ENCODE data around the gene ASPG.

ASPG gene

DNA sequence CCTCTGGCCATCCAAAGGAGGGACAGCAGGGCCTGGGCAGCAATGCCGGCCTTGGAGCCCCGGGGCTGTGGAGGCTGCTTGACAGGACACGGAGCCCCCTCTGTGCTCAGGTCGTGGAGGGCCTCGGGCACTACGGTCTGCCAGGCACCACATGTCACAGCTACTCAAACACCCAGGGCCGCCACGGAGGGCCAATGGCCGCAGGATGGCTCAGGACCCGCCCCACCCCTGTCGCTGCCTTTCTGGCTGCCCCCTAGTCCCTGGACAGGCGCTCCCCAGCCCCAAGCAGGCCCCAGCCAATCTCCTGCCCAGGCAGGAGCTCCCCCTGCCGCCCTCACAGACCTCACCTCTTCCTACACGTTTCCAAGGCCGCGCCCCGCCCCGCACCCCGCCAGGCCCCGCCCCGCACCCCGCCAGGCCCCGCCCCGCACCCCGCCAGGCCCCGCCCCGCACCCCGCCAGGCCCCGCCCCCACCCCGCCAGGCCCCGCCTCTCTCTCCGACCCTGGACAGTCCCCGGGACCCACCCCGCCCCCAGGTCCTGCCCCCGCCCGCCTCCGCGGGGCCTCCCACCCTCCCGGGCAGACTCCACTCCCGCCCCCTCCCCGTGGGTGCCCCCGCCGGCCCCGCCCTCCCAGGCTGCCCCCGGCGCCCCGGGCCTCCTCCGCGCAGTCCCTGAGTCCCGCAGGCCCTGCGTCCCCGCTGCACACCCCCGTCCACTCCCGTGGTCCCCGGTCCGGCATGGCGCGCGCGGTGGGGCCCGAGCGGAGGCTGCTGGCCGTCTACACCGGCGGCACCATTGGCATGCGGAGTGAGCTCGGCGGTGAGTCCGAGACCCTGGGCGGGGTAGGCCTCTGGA lies at the start of gene ASPG:
Gene ASPG (plus strand): TSS at position 669 of the 857 bp plus-strand sequence. CDS start 71 bp downstream, at position 740.
- DNase-seq = no peak

DNA sequence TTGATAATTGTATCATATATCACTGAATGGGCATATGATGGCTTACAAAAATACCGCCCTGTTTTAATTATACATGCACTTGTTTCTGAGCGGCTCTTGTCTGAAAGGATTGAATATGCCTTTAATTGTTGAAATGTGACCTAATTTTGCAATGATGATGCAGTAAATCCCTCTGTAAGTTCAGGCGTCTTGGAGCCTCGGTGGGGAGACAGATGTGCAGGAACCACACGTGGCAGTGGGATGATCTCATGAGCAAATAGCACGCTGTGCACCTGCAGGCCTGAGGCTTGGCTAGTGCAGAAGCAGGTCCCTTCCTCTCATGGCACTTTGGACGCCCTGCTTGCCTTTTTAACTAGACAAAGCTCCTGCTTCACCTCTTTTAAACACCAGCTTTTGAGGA lies 49.3 kb upstream of the ASPG start:
- DNase-seq = no peak

DNA sequence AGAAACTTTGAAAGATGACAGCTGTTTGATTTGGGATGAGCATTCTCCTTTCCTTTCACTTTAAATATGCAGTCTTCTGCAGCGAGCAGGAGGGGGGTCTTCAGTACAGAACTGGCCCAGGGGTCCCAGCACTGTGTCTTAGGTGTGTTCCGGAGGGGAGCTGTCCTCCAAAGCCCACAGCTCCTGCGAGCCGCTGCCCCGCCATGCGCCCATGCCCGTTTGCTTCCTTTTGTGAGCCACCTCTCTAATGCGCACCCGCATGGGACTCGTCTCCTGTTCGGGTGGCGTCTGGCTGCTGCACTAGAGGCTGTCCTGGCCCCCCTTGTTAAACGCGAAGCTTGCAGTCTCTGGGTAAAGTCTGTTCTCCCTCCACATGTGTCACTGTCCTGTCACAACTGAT lies 48.4 kb upstream of the ASPG start:
- DNase-seq = no peak

DNA sequence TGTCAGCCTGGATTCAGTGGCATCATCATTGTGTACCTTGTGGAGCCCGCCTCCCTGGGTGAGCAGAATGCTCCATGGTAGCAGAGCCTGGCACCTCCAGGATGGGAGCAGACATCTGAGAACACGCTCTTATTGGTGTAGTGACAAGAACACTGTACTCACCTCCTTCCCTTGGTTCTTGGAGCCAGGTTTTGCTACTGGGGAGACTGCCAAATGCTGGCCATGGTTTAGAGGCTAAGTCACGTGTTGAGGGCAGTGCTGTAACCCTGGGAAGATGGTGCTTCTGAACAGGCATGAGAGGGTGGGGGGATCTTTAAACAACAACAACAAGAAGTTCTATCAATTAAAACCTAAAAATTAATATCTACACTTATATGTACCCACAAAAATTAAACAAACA lies 47.6 kb upstream of the ASPG start:
- no peak for DNase-seq

DNA sequence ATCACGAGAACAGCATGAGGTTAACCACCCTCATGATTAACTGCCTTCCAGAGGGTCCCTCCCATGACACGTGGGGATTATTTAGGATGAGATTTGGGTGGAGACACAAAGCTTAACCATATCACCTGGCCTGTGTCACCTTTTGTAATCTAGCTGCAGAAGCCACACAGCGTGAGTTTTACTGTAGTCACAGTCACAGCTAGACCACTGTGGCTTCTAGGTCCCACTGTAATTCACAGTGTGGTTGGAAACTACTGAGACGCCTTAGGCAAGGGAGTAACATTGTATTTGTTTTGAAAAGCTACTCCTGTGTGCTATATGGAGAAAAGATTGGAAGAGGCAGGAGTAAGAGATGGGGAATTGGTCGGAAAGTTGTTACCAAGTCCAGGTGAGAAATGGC lies 46.3 kb upstream of the ASPG start:
- DNase-seq = no peak

DNA sequence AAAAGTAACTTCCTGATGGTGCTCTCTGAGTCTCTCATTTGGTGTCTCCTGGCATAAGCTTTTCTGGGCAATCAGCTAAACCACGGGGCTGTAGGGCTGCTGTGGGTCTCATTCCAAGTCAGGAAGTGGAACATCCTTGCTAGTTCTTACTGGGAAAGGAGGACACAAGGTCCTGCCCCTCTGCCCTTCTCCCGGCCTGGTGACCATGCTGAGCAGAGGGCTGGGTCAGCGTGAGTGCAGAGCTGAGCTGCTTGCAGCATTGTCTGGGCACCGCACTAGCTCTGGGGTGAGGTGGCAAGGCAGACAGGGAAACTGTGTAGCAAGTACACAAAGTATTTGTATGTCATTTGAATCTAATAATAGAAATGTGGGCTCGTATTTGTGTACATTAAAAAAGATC lies 45.0 kb upstream of the ASPG start:
- DNase-seq = no peak

DNA sequence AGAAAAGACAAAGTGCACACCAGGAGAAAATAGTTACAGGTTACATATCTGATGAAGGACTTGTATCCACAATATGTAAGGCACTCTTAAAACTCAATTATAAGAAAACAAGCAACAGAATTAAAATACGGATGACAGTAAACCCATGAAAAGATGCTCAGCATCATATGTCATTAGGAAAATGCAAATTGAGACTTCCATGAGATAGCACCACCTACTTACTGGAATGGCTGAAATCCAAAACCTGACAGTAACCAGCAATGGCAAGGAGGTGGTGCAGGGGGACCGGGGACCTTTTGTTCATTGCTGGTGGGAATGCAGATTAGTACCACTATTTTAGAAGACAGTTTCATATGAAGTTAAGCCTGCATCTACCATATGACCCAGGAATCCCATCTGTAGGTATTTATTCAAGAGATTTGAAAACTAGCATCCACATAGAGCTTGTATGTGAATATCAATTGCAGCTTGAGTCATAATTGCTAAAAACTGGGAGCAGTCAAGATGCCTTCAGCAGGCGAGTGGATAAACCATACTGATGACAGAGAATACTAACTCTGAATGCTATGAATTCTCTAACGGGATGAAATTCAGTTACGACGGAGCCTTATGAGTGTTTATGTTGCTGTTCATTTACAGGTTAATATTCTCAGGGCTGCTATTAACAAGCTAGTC lies 43.9 kb upstream of the ASPG start:
- DNase-seq = no peak

DNA sequence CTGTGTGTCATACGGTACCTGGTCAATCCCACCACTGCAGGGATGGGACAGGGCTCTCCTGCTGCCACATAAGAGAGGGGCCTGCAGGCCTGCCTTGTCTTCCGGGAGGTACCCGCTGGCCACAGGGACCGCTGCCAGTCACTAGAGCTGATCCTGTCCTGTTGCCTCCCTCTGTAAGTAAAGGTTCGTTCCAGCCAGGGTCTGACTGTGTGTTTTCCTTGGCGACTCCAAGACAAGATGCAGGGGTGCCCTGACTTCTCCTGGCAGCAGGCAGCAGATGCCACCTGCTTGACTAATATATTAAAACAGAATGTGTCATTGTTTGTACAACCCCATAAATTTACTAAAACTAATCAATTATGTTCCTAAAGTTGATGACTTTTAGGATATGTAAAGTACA lies 41.5 kb upstream of the ASPG start:
- no peak for DNase-seq

DNA sequence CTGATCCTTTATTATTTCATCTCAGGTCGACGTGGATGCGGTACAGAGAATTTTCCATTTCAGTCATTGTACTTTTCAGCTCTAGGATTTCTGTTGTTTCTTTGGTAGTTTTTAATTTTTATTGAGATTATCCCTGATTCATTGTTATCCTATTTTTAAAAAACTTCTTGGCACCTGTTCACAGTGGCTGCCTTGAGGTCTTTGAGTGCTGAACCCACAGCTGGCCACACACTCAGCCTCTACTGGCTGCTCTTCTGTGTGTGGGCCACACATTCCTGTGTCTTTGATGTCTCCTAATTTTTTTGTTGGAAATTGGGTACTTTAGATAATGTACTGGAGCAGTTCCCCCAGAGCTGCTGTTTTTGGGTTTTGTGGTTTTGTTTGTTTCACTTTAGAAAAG lies 37.7 kb upstream of the ASPG start:
- DNase-seq = no peak

DNA sequence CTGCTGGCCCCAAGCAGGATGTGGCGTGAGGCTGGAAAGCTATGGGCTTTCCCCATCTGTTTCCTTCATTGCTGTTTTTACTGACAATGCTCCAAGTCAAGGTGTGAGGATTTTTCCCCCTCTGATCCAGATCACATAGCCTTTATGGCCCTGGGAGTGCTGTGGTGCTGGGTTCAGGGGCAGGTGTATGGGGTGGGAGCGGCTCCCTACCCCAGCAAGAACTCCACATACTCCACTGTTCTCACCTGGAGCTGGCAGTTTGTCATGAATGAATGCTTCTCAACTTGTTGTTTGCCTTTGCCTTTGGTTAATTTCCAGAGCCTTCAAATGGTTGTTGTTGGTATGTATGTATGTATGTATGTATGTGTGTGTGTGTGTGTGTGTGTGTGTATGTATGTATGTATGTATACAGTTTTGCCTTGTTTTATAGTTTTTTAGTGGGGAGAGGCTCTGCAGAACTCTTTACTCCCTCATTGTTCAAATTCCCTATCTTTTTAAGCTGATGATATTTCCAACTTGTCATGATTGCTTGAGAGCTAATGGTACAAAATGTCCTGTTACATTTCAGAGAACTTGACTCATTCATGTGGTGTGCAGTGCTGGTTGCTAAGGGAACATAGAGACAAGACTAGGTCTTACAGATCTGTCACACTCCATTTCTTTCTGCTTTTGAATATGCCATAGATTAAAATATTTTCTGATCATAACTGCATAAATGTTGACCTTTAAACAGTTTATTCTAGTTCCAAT lies 36.6 kb upstream of the ASPG start:
- no peak for DNase-seq

DNA sequence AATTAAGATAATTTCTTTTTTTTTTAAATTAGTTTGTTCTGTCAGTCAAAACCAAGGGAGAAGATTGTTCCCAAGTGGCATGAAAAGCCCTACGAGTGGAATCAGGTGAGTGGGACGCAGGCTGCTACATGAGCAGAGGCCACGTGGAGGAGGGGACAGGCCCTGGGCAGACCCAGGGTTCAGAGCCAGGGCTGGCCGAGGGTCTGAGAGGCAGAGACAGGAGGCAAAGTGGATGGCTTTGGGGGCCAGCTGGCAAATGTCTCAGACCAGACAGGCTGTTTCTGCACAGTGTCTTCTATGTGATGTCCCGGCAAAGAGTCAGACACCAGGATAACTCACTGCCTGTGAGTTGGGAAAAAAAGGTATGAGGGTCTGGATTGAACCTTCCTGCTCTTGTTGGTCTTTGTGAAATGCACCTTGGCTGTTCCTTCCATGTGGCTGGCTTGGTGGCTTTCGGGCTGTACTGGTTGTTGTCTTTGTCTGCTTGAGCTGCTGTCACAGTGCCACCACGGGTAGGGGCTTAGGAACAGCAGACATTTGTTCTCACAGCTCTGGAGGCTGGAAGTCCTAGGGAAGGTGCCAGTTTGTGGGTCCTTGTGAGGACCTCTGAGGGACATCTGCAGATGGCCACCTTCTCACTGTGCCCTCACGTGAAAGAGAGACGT lies 35.8 kb upstream of the ASPG start:
- no peak for DNase-seq

DNA sequence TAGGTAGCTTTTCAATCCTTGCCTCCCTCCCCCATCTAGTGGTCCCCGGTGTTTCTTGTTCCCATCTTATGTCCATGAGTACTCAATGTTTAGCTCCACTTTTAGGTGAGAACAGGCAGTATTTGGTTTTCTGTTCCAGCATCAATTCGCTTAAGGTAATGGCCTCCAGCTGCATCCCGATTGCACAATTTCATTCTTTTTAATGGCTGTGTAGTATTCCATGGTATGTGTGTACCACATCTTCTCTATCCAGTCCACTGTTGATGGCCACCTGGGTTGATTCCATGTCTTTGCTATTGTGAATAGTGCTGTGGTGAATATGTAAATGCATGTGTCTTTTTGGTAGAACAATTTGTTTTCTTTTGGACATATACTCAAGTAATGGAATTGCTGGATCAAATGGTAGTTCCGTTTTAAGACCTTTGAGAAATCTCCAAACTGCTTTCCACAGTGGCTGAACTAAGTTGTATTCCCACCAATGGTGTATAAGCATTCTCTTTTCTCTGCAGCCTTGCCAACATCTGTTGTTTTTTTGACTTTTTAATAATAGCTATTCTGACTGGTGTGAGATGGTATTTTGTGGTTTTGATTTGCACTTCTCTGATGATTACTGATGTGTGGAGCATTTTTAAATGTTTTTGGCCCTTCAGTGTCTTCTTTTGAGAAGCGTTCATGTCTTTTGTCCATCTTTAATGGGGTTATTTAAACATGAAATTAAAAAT lies 34.2 kb upstream of the ASPG start:
- no peak for DNase-seq

DNA sequence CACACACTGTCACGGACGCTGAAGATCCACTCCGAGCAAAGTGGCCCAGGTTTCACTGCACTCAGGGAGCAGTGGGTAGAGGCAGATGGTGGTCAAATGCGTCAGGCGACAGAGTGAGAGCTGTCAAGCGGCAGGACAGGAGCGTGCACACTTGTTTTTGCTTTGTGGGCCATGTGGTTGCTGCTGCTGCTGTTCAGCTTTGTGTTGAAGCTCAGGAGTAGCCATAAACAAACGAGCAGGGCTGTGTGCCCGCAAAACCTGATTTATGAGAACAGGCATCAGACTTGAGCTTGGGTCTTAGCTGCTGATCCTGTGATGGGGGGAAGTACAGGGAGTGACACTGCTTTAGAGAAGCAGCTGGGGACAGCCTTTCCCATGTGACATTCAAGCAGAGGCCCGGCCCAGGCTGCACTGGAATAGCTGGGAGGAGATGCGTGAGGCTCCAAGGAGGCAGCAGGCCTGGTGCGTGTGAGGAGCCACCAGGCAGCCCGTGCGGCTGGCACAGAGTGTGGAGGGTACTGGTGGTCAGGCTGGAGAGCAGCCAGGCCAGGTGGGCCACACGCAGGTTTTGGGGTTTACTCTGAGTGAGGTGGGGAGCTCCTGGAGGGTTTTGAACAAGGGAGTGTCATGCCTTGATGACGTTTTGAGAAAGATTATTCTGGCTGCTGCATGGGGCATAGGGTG lies 31.1 kb upstream of the ASPG start:
- DNase-seq = no peak

DNA sequence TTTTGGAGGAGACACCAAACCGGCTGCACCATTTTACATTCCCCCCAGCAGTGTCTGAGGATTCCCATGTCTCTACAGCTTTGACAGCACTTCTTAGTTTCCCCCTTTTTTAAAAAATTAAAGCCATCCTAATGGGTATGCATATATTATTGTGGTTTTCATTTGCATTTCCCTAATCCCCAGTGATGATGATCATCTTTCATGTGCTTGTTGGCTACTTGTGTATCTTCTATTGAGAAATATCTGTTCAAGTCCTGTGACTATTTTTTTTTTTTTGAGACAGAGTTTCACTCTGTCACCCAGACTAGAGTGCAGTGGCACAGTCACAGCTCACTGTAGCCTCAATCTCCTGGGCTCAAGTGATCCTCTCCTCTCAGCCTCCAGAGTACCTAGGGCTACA lies 23.2 kb upstream of the ASPG start:
- DNase-seq = no peak

DNA sequence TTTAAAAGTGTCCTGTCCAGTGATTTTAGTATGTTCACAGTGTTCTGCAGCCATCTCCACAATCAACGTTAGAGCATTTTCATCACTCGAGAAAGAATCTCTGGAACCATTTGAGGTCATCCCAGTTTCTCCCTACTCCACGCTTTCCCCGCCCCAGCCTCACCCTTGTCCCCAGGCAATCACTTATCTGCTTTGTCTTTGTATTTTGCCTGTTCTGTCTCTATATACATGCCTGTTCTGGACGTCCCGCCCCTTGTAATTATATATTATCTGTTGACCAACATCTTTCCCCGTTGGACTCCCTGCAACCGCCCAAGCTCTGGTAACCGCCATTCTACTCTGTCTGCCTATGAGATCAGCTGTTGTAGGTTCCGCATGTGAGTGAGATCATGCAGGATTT lies 21.5 kb upstream of the ASPG start:
- no peak for DNase-seq

DNA sequence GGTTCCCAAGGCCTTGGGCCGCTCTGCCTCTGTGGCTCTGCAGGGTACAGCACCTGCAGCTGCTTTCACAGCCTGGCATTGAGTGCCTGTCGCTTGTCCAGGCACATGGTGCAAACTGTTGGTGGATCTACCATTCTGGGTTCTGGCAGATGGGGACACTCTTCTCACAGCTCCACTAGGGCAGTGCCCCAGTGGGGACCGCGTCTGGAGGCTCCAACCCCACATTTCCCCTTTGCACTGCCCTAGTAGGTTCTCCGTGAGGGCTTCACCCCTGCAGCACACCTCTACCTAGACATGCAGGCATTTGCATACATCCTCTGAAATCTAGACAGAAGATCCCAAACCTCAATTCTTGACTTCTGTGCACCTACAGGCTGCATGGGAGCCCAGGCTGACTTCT lies 19.2 kb upstream of the ASPG start:
- no peak for DNase-seq

DNA sequence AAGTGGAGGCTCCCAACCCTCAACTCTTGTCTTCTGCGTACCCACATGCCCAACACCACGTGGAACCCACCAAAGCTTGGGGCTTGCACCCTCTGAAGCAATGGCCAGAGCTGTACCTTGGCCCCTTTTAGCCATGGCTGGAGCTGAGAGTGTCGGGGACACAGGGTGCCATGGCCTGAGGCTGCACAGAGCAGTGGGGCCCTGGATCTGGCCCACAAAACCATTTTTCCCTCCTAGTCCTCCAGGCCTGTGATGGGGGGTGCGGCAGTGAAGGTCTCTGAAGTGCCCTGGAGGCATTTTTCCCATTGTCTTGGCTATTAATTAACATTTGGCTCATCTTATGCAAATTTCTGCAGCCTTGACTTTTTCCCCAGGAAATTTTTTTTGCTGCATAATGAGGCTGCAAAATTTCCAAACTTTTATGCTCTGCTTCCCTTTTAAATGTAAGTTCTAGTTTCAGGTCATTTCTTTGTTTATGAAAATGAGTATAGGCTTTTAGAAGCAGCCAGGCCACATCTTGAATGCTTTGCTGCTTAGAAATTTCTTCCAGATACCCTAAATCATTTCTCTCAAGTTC lies 18.7 kb upstream of the ASPG start:
- no peak for DNase-seq

DNA sequence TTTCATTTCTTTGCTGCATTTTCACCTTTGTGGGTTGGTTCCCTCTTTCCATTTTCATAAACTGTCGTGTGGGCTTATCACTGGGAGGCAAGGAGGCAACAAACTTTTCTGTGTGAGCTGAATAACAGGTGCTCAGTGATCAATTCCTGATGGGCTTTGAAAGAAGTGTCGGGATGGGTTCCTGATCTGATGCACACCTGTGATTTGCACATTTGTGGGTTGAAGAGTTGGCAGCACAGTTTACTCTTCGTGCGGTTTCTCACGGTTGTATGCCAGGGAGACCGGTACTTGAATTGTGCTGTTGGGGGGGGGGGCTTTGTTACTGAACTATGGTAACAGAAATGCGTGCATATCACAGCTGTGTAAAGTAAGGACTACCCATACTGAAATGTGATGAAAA lies 16.0 kb upstream of the ASPG start:
- no peak for DNase-seq

DNA sequence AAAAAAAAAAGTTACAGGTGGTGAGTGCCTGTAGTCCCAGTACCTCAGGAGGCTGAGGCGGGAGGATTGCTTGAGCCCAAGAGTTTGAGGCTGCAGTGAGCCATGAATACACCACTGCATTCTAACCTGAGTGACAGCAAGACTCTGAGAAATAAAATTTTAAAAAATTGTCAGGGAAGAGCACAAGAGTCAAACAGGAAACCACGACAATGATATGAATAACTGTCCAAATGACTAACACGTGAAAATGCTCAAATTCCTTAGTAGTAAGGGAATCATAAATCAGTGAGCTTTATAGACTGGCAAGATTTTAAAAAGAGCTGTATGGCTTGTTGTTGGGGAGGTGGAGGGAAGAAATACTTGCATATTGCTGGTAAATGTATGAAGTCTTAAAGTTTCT lies 12.9 kb upstream of the ASPG start:
- DNase-seq = no peak

DNA sequence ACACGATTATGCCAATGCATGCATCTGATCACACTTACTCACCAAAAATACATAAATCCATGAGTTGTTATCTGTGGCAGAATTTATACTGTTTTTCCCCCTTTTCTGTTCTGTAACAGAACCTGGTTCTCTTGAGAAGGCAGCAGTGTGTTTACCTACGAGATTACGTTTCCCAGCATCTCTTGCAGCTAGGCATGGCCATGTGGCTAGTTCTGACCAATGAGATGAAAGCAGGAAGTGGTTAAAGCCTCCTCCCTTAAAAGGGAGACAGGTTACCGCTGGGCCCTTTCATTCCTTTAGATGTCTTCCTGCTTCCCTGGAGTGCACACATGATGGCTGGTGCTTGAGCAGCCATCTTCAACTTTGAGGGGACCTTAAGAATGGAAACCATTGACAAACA lies 11.7 kb upstream of the ASPG start:
- DNase-seq = no peak

DNA sequence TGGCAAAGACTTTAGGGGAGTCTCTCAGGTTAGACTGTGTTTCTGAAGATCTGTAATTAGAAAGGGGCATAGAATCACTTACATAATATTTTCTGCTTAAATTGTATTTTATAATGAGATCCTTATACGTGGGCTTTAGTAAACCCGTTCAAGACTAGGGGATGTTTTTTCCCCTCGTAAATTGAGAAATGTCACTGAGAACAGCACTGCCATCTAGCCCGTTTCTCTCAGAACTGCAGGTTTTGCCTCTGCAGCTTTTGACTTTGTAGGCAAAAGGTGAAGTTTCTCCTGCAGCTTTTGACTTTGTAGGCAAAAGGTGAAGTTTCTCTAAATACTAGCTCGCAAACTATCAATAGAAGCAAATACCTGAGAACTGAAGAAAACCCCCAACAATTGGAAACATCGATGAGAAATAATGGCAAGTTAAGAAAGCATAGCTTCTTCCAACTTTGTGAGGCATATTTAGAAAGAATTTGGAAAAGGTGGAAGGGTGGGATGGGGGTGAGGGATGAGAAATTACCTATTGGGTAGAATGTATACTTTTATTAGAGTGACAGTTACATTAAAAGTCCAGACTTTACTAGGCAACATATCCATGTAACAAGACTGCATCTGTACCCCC lies 9.9 kb upstream of the ASPG start:
- no peak for DNase-seq

Data from bone marrow (tissue), 2 donors.